Measurements from ENCODE around the gene OSM.

OSM gene

GRCh38 chr22:30262917-30263741, 3.5 kb downstream of the OSM start:
- peak; percentile 67 for DNase-seq (ENCODE audit: low read depth)

- DNase-seq (ENCODE audit: low read depth): no peak
Observed at GRCh38 chr22:30262112-30262511, 4.5 kb downstream of the OSM start.

GRCh38 chr22:30261134-30261533, 5.5 kb downstream of the OSM start:
- DNase-seq (ENCODE audit: low read depth): no peak

GRCh38 chr22:30260682-30261081, 6.0 kb downstream of the OSM start:
- DNase-seq (ENCODE audit: low read depth): no peak

- no peak for DNase-seq (ENCODE audit: low read depth)
Observed at GRCh38 chr22:30260276-30260675, 6.4 kb downstream of the OSM start.

- no peak for DNase-seq (ENCODE audit: low read depth)
Observed at GRCh38 chr22:30254314-30254713, 12.3 kb downstream of the OSM start.

GRCh38 chr22:30253205-30253852, 13.3 kb downstream of the OSM start:
- DNase-seq (ENCODE audit: low read depth): no peak

GRCh38 chr22:30252411-30253204, 14.0 kb downstream of the OSM start:
- no peak for DNase-seq (ENCODE audit: low read depth)

- DNase-seq (ENCODE audit: low read depth): no peak
Observed at GRCh38 chr22:30251711-30252110, 14.9 kb downstream of the OSM start.

GRCh38 chr22:30250661-30251267, 15.9 kb downstream of the OSM start:
- no peak for DNase-seq (ENCODE audit: low read depth)

- DNase-seq (ENCODE audit: low read depth): no peak
Observed at GRCh38 chr22:30250039-30250565, 16.5 kb downstream of the OSM start.

- DNase-seq (ENCODE audit: low read depth): no peak
Observed at GRCh38 chr22:30249049-30250038, 17.3 kb downstream of the OSM start.

GRCh38 chr22:30248484-30248883, 18.2 kb downstream of the OSM start:
- no peak for DNase-seq (ENCODE audit: low read depth)

GRCh38 chr22:30247974-30248373, 18.7 kb downstream of the OSM start:
- no peak for DNase-seq (ENCODE audit: low read depth)

GRCh38 chr22:30247561-30247960, 19.1 kb downstream of the OSM start:
- DNase-seq (ENCODE audit: low read depth): no peak

- DNase-seq (ENCODE audit: low read depth): no peak
Observed at GRCh38 chr22:30246814-30247376, 19.8 kb downstream of the OSM start.

- DNase-seq (ENCODE audit: low read depth): peak; percentile 38
Observed at GRCh38 chr22:30245985-30246813, 20.5 kb downstream of the OSM start, which contains the start of gene LIF. Gene LIF (minus strand): TSS chr22:30246759. CDS start chr22:30246695, 64 bp downstream.

- DNase-seq (ENCODE audit: low read depth): no peak
Observed at GRCh38 chr22:30245181-30245984, 21.3 kb downstream of the OSM start.

GRCh38 chr22:30244641-30245040, 22.0 kb downstream of the OSM start:
- DNase-seq (ENCODE audit: low read depth): no peak
